ENCODE measurements around the gene DGKQ. TPM values are rescaled to one million over a fixed set of nuclear protein-coding genes. Genes with fewer than 3 reads are reported as not detected.

DGKQ gene
- polyA plus RNA-seq, 1 of the 3 experiments (the other 2 are of a cell fraction) = 10.9 TPM

- WGBS (ENCODE audit: low lambda C conversion rate) = 5% methylated on average over 6 of the region's 11 CpGs
- DNase-seq = peak; percentile 61
- Histone ChIP-seq H3K4me3 (ENCODE audit: low read depth in 2 of 2, low read length in 1 of 2) (peak overlapping the region; percentile 98 to 100), H4K20me1 (ENCODE audit: insufficient read depth) (peaks cover 37% of the 10 kb centered on the region), H3K27me3 (ENCODE audit: insufficient read depth) (no peaks in the 10 kb centered on the region), H3K9me2 (no peaks in the 10 kb centered on the region), H3K9me3 (no peaks in the 10 kb centered on the region), H3K4me1 (ENCODE audit: control insufficient read depth in 1 of 2, insufficient read depth in 2 of 2, low read depth in 1 of 2, low read length in 1 of 2) (peaks cover 5 to 18% of the 10 kb centered on the region in 2 experiments; a peak in 3 of 4 replicates), H3K4me2 (peak overlapping the region; percentile 85), H2AFZ (ENCODE audit: low read depth) (peak overlapping the region; percentile 91), H3F3A (replicated peaks; ENCODE audit: insufficient read depth) (peaks cover 5% of the 10 kb centered on the region), H3K36me3 (replicated peaks in 1 of 2; ENCODE audit: control insufficient read depth in 1 of 2, insufficient read depth in 2 of 2, low read length in 1 of 2) (no peaks in the 10 kb centered on the region), H3K79me2 (ENCODE audit: insufficient read depth) (peaks cover 53% of the 10 kb centered on the region), H3K27ac (ENCODE audit: low read depth in 2 of 2, low read length in 1 of 2) (peak overlapping the region; percentile 39 to 42; a peak in 2 of 4 replicates), H3K9ac (peak overlapping the region; percentile 56; the same call in 1 of the 2 replicates)
- no peak for TF ChIP-seq FOXJ3 (CRISPR knock-in tag; IDR thresholded peaks at IDR 0.05)
- peak; percentile 27 for TF ChIP-seq RAD21 (IDR thresholded peaks at IDR 0.05; ENCODE audit: low read length)
- ChIA-PET POLR2A (interaction anchor here (0.8 to 1.0 kb wide), 2 partner anchors 54 to 151 kb away, joined by 3 to 4 read pairs; partner anchors contain the start of gene IDUA), CTCF (interaction anchor here (0.6 to 4.8 kb wide), 3 partner anchors 54 to 877 kb away, joined by 3 to 22 read pairs (median 3); partner anchors contain the start of gene IDUA)
Observed at GRCh38 chr4:932713-933070, 40.7 kb downstream of the DGKQ start.

GRCh38 chr4:931960-932712, 41.2 kb downstream of the DGKQ start, which contains the start of the genes GAK and TMEM175:
GAK (minus strand) TSS chr4:932316; CDS start chr4:932187, 129 bp downstream.
TMEM175 (plus strand) TSS chr4:932460; CDS start chr4:947740, 15,280 bp downstream.
- peaks cover 5% of the 10 kb centered on the region for H3F3A ChIP-seq (replicated peaks; ENCODE audit: insufficient read depth)
- TF ChIP-seq MXI1 (IDR thresholded peaks at IDR 0.05; ENCODE audit: low read depth, low read length) = peak; percentile 98
- peak; percentile 18; the same call in 1 of the 2 replicates for TF ChIP-seq USF1 (IDR thresholded peaks at IDR 0.05; ENCODE audit: borderline replicate concordance, low read depth)
- peak; percentile 69; the same call in 1 of the 2 replicates for TF ChIP-seq YY1 (IDR thresholded peaks at IDR 0.05; ENCODE audit: low read depth)
- peak; percentile 55 for TF ChIP-seq TAF1 (IDR thresholded peaks at IDR 0.05; ENCODE audit: borderline replicate concordance, low read depth, low read length)
- 0 out of 2 replicates have a peak, but pooled peaks have one; percentile 16 for TF ChIP-seq PBX3 (IDR thresholded peaks at IDR 0.05)
- TF ChIP-seq GABPA (IDR thresholded peaks at IDR 0.05; ENCODE audit: low read depth) = peak; percentile 84
- no peak for TF ChIP-seq MEF2A (IDR thresholded peaks at IDR 0.05; ENCODE audit: borderline replicate concordance, low read depth)
- no peak for TF ChIP-seq SMC3 (IDR thresholded peaks at IDR 0.05; ENCODE audit: low read depth, low read length)
- no peak for TF ChIP-seq RCOR1 (IDR thresholded peaks at IDR 0.05; ENCODE audit: low read length)
- TF ChIP-seq IRF3 (IDR thresholded peaks at IDR 0.05; ENCODE audit: low read depth, low read length) = no peak
- peak; percentile 90 for TF ChIP-seq ELF1 (IDR thresholded peaks at IDR 0.05)
- peak; percentile 97 for TF ChIP-seq SIN3A (IDR thresholded peaks at IDR 0.05; ENCODE audit: borderline replicate concordance, low read depth, low read length)
- peak; percentile 71 for TF ChIP-seq POLR2AphosphoS5 (IDR thresholded peaks at IDR 0.05; ENCODE audit: low read depth, low read length)
- TF ChIP-seq NRF1 (IDR thresholded peaks at IDR 0.05; ENCODE audit: low read depth, low read length) = peak; percentile 94
- no peak for TF ChIP-seq EZH2phosphoT487 (IDR thresholded peaks at IDR 0.05; ENCODE audit: borderline replicate concordance, low read depth)
- TF ChIP-seq MAX (IDR thresholded peaks at IDR 0.05; ENCODE audit: low read depth) = peak; percentile 78
- TF ChIP-seq RXRA (IDR thresholded peaks at IDR 0.05; ENCODE audit: borderline replicate concordance, low read depth) = no peak
- no peak for TF ChIP-seq TEAD4 (IDR thresholded peaks at IDR 0.05; ENCODE audit: borderline replicate concordance, insufficient read depth)
- CTCF ChIA-PET = interaction anchor here (0.6 to 4.8 kb wide), 3 partner anchors 55 to 877 kb away, joined by 3 to 22 read pairs (median 3); partner anchors contain the start of gene IDUA
- peaks cover 53% of the 10 kb centered on the region for H3K79me2 ChIP-seq (ENCODE audit: insufficient read depth)
- H2AFZ ChIP-seq (ENCODE audit: low read depth) = peak within 1 kb of the TSS; percentile 91
- 0% methylated on average over 10 of the region's 99 CpGs for WGBS (ENCODE audit: low lambda C conversion rate)
- peaks cover 39% of the 10 kb centered on the region for H4K20me1 ChIP-seq (ENCODE audit: insufficient read depth)
- peak within 1 kb of the TSS; percentile 69 to 78; a peak in 3 of 4 replicates for H3K27ac ChIP-seq (ENCODE audit: low read depth in 2 of 2, low read length in 1 of 2)
- no peaks in the 10 kb centered on the region for H3K27me3 ChIP-seq (ENCODE audit: insufficient read depth)
- no peaks in the 10 kb centered on the region for H3K9me2 ChIP-seq
- no peaks in the 10 kb centered on the region for H3K9me3 ChIP-seq
- peak within 1 kb of the TSS; percentile 98 to 100 for H3K4me3 ChIP-seq (ENCODE audit: low read depth in 2 of 2, low read length in 1 of 2)
- H3K36me3 ChIP-seq (replicated peaks in 1 of 2; ENCODE audit: control insufficient read depth in 1 of 2, insufficient read depth in 2 of 2, low read length in 1 of 2) = no peaks in the 10 kb centered on the region
- peak within 1 kb of the TSS; percentile 85 for H3K4me2 ChIP-seq
- DNase-seq = peak; percentile 99
- peaks cover 5 to 18% of the 10 kb centered on the region in 2 experiments; a peak in 3 of 4 replicates for H3K4me1 ChIP-seq (ENCODE audit: control insufficient read depth in 1 of 2, insufficient read depth in 2 of 2, low read depth in 1 of 2, low read length in 1 of 2)
- POLR2A ChIA-PET = interaction anchor here (0.8 to 1.0 kb wide), 2 partner anchors 55 to 150 kb away, joined by 3 to 4 read pairs; partner anchors contain the start of gene IDUA
- peak within 1 kb of the TSS; percentile 92 for H3K9ac ChIP-seq
